A673 (cell line): ENCODE results near the gene PACRG. TPM values are rescaled to one million over a fixed set of nuclear protein-coding genes. Genes with fewer than 3 reads are reported as not detected.

Experiments
- BruUV-seq: library from RNA; stranded (reverse); fragments of 400-500 nt; replicated peaks from 2 replicates; lab custom pipeline; 2021; lab: Mats Ljungman, UMichigan
- CTCF ChIA-PET: fragments of 300-600 bp; sonication (Branson Sonifier 250); formaldehyde crosslinking; loops from one replicate; lab custom pipeline; 2022; ENCODE audit warnings: antibody characterized with exemption; lab: Charles Lee
- POLR2A ChIA-PET: fragments of 300-600 bp; sonication (Branson Sonifier 250); formaldehyde crosslinking; loops from one replicate; lab custom pipeline; 2022; ENCODE audit warnings: antibody characterized with exemption; ENCODE audit not compliant: low non-redundant PET; lab: Charles Lee
- DNase-seq: peaks from one replicate; pipeline ENCODE4 v3.0.0-alpha.2; 2015; ENCODE audit warnings: low spot score
- H3K27ac ChIP-seq: fragments of 200-600 bp; sonication (generic); 2 replicates; pipeline ENCODE4 v1.5.1; 2016; ENCODE audit warnings: mixed run types, low read depth, mild to moderate bottlenecking, mixed read lengths, antibody characterized with exemption, low read length; ENCODE audit not compliant: poor library complexity, severe bottlenecking
- H3K27me3 ChIP-seq: fragments of 200-600 bp; sonication (generic); replicated peaks from 2 replicates; pipeline ENCODE4 v1.6.1; 2017; ENCODE audit warnings: mixed run types, low read depth, mild to moderate bottlenecking, mixed read lengths, antibody characterized with exemption, low read length; ENCODE audit not compliant: insufficient read depth, poor library complexity
- H3K36me3 ChIP-seq: fragments of 200-600 bp; sonication (generic); 2 replicates; pipeline ENCODE4 v1.6.1; 2016; ENCODE audit warnings: mixed run types, mild to moderate bottlenecking, mixed read lengths, antibody characterized with exemption, low read length; ENCODE audit not compliant: insufficient read depth, poor library complexity, severe bottlenecking
- H3K4me1 ChIP-seq: fragments of 200-600 bp; sonication (generic); 2 replicates; pipeline ENCODE4 v1.6.1; 2017; ENCODE audit warnings: mixed run types, mild to moderate bottlenecking, mixed read lengths, antibody characterized with exemption, low read length; ENCODE audit not compliant: insufficient read depth, poor library complexity, severe bottlenecking
- H3K4me3 ChIP-seq: fragments of 200-600 bp; sonication (generic); 2 replicates; pipeline ENCODE4 v1.5.1; 2016; ENCODE audit warnings: low read depth, mixed run types, mild to moderate bottlenecking, mixed read lengths, low read length; ENCODE audit not compliant: poor library complexity, severe bottlenecking
- H3K9me3 ChIP-seq: fragments of 200-600 bp; sonication (generic); 2 replicates; pipeline ENCODE4 v1.6.1; 2016; ENCODE audit warnings: mixed run types, low read depth, mild to moderate bottlenecking, mixed read lengths, antibody characterized with exemption, low read length; ENCODE audit not compliant: poor library complexity, severe bottlenecking
- CTCF ChIP-seq: fragments of 300-800, 200-600 bp; sonication (generic); conservative IDR thresholded peaks from 2 replicates; pipeline ENCODE4 v1.5.1; 2017; ENCODE audit warnings: low read depth, mild to moderate bottlenecking, antibody characterized with exemption, low read length, moderate library complexity, mixed read lengths
- EZH2 ChIP-seq: fragments of 200-600 bp; sonication (generic); IDR thresholded peaks from 2 replicates; pipeline ENCODE4 v1.6.1; 2017; ENCODE audit warnings: borderline replicate concordance, low read depth, mild to moderate bottlenecking, mixed read lengths, antibody characterized with exemption, low read length; ENCODE audit not compliant: poor library complexity, severe bottlenecking
- intact Hi-C: fragments of 100-400 bp; cut with micrococcal nuclease; formaldehyde crosslinking; loops from one replicate; pipeline ENCODE4 v1.10.0; 2022; ENCODE audit not compliant: unreplicated experiment
- total RNA-seq: library from RNA; stranded (reverse); gene quantifications from 2 replicates; pipeline ENCODE4 v1.2.3, GENCODE V29; 2021

PACRG gene
- total RNA-seq, 1 experiment from 2014 or later: not detected

- Histone ChIP-seq H3K27me3 (no peaks in the 10 kb centered on the region), H3K4me3 (no peak overlapping the region), H3K9me3 (no peaks in the 10 kb centered on the region), H3K36me3 (no peaks in the 10 kb centered on the region), H3K27ac (no peak overlapping the region), H3K4me1 (no peaks in the 10 kb centered on the region)
- TF ChIP-seq EZH2 (no peak), CTCF (no peak)
- DNase-seq: no peak
- intact Hi-C loops: no loop called here
- CTCF ChIA-PET: no interaction called here
- no TSS peak for BruUV-seq
- POLR2A ChIA-PET: no interaction called here
These were observed 46.9 kb upstream of the PACRG start for GRCh38 chr6:162680871-162681270.

DNA sequence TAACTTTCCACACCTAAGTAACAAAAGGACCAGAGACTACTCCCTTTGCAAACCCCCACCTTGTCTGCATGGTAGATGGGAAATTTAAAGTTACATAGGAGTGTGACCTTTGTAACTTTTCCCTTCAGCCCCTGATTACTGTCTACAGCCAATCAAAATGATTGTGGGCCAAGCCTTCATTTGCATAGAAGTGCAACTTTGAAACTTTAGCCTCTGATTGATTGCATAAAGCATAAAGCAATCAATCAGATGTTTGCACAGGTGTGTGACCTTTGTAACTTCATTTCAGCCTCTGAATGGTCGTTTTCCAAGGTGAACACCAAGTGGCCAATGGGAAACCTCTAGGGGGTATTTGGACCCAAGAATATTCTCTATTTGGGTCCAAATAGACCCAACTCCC, 46.3 kb upstream of the PACRG start:
- BruUV-seq: no TSS peak
- Histone ChIP-seq H3K4me3 (no peak overlapping the region), H3K4me1 (no peaks in the 10 kb centered on the region), H3K9me3 (no peaks in the 10 kb centered on the region), H3K27me3 (no peaks in the 10 kb centered on the region), H3K27ac (no peak overlapping the region), H3K36me3 (no peaks in the 10 kb centered on the region)
- TF ChIP-seq CTCF: no peak
- TF ChIP-seq EZH2: no peak
- ChIA-PET POLR2A (no interaction called here), CTCF (no interaction called here)
- intact Hi-C loops: no loop called here
- DNase-seq: no peak

DNA sequence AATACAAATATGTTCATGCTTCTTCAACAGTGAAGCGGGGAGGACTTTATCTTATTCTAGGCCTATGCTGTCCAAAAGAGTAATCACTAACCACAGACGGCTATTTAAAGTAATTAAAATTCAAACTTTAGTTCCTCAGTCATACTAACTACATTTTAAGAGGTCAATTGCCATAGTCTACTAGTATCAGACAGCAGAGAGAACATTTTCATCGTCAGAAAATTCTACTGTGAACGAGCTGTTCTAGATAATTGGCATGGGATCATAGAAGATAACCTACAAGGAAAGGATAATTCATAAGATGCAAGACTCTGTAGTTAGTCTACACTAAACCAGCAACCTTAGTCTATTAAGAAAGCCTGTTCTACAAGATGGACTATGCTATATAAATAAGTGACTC, 44.6 kb upstream of the PACRG start:
- Histone ChIP-seq H3K4me1 (no peaks in the 10 kb centered on the region), H3K27me3 (no peaks in the 10 kb centered on the region), H3K4me3 (no peak overlapping the region), H3K9me3 (no peaks in the 10 kb centered on the region), H3K27ac (no peak overlapping the region), H3K36me3 (no peaks in the 10 kb centered on the region)
- no peak for DNase-seq
- TF ChIP-seq EZH2 (no peak), CTCF (no peak)
- BruUV-seq: no TSS peak
- intact Hi-C loops: no loop called here
- POLR2A ChIA-PET: no interaction called here
- CTCF ChIA-PET: no interaction called here
